Measurements from ENCODE around the gene SCRN1. TPM values are rescaled to one million over a fixed set of nuclear protein-coding genes. Genes with fewer than 3 reads are reported as not detected.

SCRN1 gene
- total RNA-seq, 1 experiment from 2014 or later = 96.2 TPM

- Mint-ChIP-seq H3K27ac (peak overlapping the region; percentile 79), H3K9me3 (no peaks in the 10 kb centered on the region), H3K36me3 (peaks cover under 1% of the 10 kb centered on the region; the same call in 1 of the 2 replicates), H3K4me1 (peaks cover 24% of the 10 kb centered on the region), H3K27me3 (ENCODE audit: low read depth) (no peaks in the 10 kb centered on the region), H3K4me3 (no peak overlapping the region)
- peak; percentile 7 for ATAC-seq
- POLR2A ChIA-PET = no interaction called here
- DNase-seq (ENCODE audit: low spot score) = peak; percentile 62
- CTCF ChIA-PET = interaction anchor here (0.6 to 3.7 kb wide), 2 partner anchors 33 to 42 kb away, joined by 3 to 20 read pairs; no protein-coding TSS in a partner anchor
- TF ChIP-seq TCF7 (CRISPR knock-in tag; IDR thresholded peaks at IDR 0.05; ENCODE audit: low read depth) = 0 out of 2 replicates have a peak, but pooled peaks have one; percentile 4
- no peak for TF ChIP-seq OVOL2 (CRISPR knock-in tag; IDR thresholded peaks at IDR 0.05; ENCODE audit: borderline replicate concordance)
- TF ChIP-seq IRF2 (CRISPR knock-in tag; IDR thresholded peaks at IDR 0.05; ENCODE audit: borderline replicate concordance, low read depth) = no peak
- TF ChIP-seq NR3C1 (CRISPR knock-in tag; conservative IDR thresholded peaks at IDR 0.05; ENCODE audit: low read depth) = no peak
- TF ChIP-seq MAX (CRISPR knock-in tag; IDR thresholded peaks at IDR 0.05) = no peak; the same call in 1 of the 2 replicates
- TF ChIP-seq SMAD4 (CRISPR knock-in tag; IDR thresholded peaks at IDR 0.05) = no peak
- TF ChIP-seq ZNF317 (CRISPR knock-in tag; IDR thresholded peaks at IDR 0.05; ENCODE audit: borderline replicate concordance, low read depth) = no peak
- TF ChIP-seq HMGXB4 (CRISPR knock-in tag; IDR thresholded peaks at IDR 0.05) = no peak
- no peak for TF ChIP-seq RORB (CRISPR knock-in tag; IDR thresholded peaks at IDR 0.05)
- TF ChIP-seq SMAD3 (CRISPR knock-in tag; IDR thresholded peaks at IDR 0.05; ENCODE audit: borderline replicate concordance) = 0 out of 2 replicates have a peak, but pooled peaks have one; percentile 14
- 0 out of 2 replicates have a peak, but pooled peaks have one; percentile 58 for TF ChIP-seq JUN (CRISPR knock-in tag; IDR thresholded peaks at IDR 0.05)
- TF ChIP-seq FOXP4 (CRISPR knock-in tag; IDR thresholded peaks at IDR 0.05) = no peak
- TF ChIP-seq FOXK1 (CRISPR knock-in tag; IDR thresholded peaks at IDR 0.05) = no peak
- TF ChIP-seq TEAD4 (CRISPR knock-in tag; IDR thresholded peaks at IDR 0.05) = no peak
- TF ChIP-seq MYBL2 (CRISPR knock-in tag; IDR thresholded peaks at IDR 0.05) = no peak
- TF ChIP-seq EMX1 (CRISPR knock-in tag; IDR thresholded peaks at IDR 0.05) = no peak
- no peak for TF ChIP-seq ZNF121 (CRISPR knock-in tag; IDR thresholded peaks at IDR 0.05)
- TF ChIP-seq HMGA2 (CRISPR knock-in tag; IDR thresholded peaks at IDR 0.05) = no peak
- TF ChIP-seq CBFB (CRISPR knock-in tag; IDR thresholded peaks at IDR 0.05; ENCODE audit: low read depth) = no peak
- TF ChIP-seq ZSCAN18 (CRISPR knock-in tag; IDR thresholded peaks at IDR 0.05) = no peak
- no peak for TF ChIP-seq AFF4 (CRISPR knock-in tag; IDR thresholded peaks at IDR 0.05; ENCODE audit: borderline replicate concordance)
- no peak for TF ChIP-seq NFE2L1 (CRISPR knock-in tag; IDR thresholded peaks at IDR 0.05)
- TF ChIP-seq ETV6 (CRISPR knock-in tag; IDR thresholded peaks at IDR 0.05) = peak; percentile 9; the same call in 1 of the 2 replicates
- no peak; the same call in 1 of the 2 replicates for TF ChIP-seq RELA (CRISPR knock-in tag; IDR thresholded peaks at IDR 0.05; ENCODE audit: borderline replicate concordance)
- no peak for TF ChIP-seq IRF1 (CRISPR knock-in tag; IDR thresholded peaks at IDR 0.05)
- no peak for TF ChIP-seq SOX15 (CRISPR knock-in tag; IDR thresholded peaks at IDR 0.05)
- no peak for TF ChIP-seq CREB1 (CRISPR knock-in tag; IDR thresholded peaks at IDR 0.05)
- TF ChIP-seq ZNF671 (CRISPR knock-in tag; IDR thresholded peaks at IDR 0.05) = no peak
- TF ChIP-seq ZNF232 (CRISPR knock-in tag; IDR thresholded peaks at IDR 0.05) = no peak; the same call in 1 of the 2 replicates
These were observed 39.4 kb upstream of the SCRN1 start for GRCh38 chr7:30028749-30029635.
